SIG-M5 treated with dmso at 0.1 percent for 504 hours (cell line): ENCODE results near the gene TP53TG5.

Experiments used
- DNase-seq: peaks from one replicate; lab custom pipeline; 2025; ENCODE audit not compliant: unreplicated experiment; lab: John Stamatoyannopoulos, UW

TP53TG5 gene

DNA sequence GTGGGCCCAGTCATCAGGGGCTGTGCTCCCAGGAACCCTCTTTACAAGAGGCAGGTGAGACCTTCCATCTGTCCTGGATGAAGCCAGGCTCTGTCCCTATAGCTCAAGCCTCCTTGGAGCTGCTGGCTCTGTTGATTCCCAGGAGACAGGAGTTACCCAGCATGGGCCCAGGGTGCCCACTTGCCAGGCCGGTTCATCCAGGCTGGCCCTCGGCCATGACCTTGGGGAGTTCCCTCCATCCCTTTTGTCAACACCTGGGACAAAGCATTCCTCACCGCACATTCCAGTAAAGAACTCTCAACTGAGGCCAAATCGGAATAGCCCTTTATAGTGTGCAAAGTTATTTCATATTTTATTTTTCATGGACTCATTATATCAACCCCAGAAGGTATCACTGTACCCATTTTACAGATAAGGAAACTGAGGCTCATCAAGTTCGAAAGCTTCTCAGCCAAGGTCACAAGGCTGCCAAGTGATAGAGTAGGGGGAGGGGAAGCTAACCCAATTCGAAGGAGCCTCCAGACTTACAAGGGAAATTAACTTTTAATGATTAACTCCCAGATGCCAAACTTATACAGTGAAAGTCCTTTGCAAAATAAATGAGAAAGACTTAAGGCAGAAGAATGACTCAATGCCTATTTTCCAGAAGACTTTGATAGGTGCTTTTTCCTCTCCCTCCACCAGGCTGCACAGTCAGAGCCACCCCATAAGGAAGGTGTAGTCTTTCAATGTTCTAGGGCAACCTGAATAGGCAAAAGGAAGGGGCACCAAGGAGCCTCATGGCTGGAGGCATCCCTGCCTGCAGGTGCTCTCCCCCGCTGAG is 48.4 kb downstream of the TP53TG5 start:
- DNase-seq, result peak; percentile 13

DNA sequence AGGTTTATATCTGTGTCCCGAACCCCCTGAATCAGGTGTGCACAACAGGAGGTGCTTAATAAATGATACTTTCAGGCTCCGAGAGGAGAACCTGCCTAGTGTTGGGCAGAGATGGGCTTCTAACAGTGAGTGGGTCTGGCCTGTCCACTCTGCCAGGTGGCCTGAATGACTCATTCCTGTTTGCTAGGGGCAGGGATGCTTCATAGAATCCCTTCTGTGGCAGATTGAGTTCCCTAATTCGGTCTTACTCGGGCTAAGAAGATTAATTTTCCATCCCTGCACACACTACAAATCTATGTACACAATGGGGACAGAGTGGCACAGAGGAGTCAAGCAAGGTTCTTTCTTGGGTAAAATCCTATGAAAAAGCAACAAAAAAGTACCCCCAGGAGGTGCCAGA is 49.7 kb downstream of the TP53TG5 start:
- DNase-seq, result no peak

DNA sequence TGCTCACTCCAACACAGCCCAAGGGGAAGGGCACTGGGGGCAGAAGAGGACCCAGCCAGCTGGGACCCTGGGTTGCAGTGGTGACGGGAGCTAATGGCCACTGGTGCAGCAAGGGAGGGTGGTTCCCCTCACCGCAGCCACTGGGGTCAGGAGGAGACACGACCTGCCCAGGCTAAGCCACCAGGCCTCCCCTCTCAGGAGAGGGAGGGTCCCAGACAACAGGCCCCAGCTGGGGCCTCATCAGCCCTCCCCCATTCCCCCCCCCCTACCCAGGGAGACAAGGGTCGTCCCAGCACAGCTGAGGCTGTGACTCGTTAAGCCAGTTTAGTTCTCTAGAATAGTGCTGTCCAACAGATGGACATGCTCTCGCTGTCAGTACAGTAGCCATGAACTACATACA is 52.8 kb downstream of the TP53TG5 start:
- DNase-seq, result no peak

DNA sequence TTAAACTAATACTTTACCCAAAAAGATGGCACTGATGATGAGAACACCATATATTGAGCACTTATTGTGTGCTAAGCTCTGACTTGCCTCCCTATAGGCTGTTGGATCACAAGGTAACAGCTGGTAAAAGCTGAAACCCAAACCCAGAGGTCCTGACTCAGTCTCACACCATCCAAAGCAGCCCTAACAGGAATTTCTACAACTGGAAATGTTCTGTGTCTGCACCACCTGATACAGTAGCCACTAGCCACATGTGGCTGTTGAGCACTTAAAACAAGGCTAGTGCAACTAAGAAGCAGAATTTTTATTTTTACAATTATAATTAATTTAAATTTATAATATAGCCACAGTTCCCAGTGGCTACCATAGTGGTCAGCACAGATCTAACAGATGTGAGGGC is 54.4 kb downstream of the TP53TG5 start:
- no peak for DNase-seq

DNA sequence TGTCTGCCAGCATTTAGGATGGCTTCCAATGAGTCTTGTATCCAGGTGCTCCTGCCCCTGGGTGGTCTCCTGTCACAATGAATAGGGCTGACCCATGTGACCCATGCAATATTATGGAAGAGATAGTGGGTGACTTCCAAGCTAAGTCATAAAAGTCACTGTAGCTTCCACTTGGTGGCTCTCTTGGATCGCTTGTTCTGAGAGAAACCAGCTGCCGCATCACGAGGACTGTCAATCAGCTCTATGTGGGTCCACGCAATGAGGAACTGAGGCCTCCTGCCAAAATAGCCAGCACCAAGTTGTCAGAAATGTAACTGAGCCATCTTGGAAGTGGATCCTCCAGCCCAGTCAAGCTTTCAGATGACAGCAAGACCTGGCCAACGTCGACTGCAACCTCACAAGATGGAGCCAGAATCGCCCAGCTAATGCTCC is 55.2 kb downstream of the TP53TG5 start:
- DNase-seq, result peak; percentile 79
